ENCODE data around the gene PDZD2.

The PDZD2 gene

DNA sequence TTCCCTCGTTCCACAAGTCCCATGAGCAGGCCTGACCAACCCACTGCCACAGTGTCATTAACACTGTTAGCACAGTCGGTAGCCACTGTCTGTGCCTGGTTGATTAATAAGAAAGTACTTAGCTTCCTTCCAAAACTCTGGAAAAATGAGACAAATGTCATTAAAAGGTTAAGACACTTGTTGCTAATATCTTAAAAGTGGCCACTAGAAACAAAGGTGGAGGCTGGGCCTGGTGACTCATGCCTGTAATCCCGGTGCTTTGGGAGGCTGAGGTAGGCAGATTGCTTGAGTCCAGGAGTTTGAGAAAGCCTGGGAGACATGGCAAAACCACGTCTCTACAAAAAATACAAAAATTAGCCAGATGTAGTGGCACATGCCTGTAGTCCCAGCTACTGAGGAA, 194.0 kb downstream of the PDZD2 start:
- no peak for DNase-seq

GRCh38 chr5:31833710-31834109, 194.8 kb downstream of the PDZD2 start:
- no peak for DNase-seq

GRCh38 chr5:31844622-31845345, 205.9 kb downstream of the PDZD2 start:
- no peak for DNase-seq

GRCh38 chr5:31845361-31845760, 206.4 kb downstream of the PDZD2 start:
- no peak for DNase-seq

GRCh38 chr5:31846934-31847333, 208.0 kb downstream of the PDZD2 start:
- no peak for DNase-seq

- DNase-seq: no peak
These were observed 208.4 kb downstream of the PDZD2 start for GRCh38 chr5:31847354-31847753.

DNA sequence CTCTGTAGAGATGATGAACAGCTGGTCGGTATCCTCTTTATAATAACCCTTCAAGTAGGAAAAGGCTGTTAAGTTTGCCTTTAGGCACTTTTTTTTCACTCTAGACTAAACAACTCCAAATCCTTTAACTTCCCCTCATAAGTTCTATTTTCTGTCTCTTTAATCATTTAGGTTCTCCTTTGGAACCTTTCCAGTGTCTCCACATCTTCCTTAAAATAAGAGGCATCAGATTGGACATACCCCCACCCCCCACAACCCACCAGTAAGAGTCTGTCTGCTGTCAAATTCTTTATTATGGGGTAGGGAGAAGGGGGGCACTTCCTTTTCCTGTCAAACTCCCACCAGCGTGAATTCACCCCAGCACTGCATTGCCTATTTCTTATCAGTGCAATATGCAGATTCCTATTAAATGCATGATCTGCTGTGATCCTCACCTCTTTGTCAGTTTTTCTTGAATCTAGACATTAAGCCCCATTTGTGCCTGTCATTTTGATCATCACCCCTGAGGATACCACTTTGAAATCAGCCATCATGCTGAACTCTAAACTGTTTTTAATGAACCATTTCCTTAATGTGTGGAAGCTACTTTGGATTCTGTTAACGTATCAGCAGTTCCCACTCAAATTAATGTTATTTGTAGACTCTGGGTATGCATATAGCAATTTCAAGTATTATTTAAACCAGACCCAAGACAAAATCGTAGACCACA, 212.2 kb downstream of the PDZD2 start:
- no peak for DNase-seq

- peak; percentile 22 to 54 for DNase-seq
These were observed 214.6 kb downstream of the PDZD2 start for GRCh38 chr5:31853398-31854135.

GRCh38 chr5:31854181-31855133, 215.5 kb downstream of the PDZD2 start:
- peak; percentile 47 to 71 for DNase-seq

DNA sequence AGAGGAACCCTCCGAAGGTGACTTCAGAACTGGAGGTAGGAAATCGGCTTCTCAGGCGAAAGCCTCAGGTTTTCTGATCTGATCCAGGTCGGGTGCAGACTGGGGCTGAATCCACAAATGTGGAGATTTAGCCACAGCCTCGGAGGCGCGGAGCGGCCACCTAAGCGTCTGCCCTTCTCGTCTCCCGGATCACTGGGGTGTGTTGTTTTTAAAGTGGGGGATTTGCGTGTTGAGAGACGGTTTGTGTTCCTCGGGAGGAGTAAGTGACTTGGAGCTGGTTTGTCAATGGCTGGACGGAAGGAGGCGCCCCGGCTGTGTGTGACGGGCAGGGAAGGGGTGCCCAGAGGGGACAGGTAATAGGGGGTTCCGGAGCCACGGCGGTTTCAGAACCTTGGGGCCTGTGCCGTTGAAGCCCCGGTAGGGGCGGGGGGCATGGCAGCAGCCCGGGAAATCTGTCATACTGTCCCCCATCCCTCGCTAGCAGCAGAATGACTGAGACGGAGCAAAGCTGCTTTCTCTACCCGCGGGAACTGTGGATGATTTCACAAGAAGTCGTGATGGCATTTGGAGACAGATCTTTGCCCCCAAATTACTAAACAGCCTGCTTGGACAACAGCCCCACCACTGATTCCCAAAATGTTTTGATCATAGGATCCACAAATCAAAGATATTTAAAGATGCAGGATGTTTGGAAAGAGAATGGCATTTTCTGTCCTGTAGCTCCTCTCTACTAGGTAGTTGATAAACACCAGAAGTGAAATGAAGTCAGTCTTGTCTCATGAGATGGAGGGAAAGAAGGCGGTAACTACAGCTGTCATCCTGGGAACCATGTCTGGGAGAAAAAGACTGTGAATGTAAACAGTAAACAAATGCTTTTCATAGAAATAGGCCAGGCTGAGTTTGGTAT, 216.5 kb downstream of the PDZD2 start:
- no peak for DNase-seq

DNA sequence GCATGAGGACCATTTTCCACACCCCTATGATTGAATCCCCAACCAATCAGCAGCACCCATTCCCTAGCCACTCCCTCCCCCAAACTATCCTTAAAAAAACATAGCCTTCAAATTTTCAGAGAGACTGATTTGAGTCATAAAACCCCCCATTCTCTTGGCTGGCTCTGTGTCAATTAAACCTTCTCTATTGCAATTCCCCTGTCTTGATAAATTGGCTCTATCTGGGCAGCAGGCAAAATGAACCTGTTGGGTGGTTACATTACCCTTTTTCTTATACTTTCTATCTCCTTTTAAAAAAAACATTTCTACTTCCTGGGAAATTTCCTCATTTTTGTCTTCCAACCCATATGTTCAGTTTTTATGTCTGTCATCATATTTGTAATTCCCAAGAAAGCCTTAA, 220.2 kb downstream of the PDZD2 start:
- DNase-seq: no peak

GRCh38 chr5:31860278-31860677, 221.3 kb downstream of the PDZD2 start:
- no peak for DNase-seq

GRCh38 chr5:31860726-31861433, 221.9 kb downstream of the PDZD2 start:
- no peak for DNase-seq

DNA sequence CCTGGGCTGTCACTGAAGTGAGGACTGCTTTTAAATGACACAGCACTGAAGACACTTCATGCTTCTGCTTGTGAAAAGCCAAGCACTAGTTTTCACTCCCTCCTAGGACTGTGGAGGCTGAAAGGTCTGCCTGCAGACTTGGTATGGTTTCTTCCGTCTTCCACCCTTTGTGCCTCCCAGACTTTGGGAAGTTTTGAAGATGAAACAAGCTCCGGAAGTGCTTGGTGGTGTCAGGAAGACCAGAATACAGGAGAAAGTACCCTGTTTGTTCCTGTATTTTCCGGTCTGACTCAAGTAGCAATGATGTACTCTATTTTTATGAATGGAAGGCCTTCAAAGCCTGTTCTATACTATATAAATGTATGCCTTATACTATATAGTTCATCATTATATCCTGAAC, 222.7 kb downstream of the PDZD2 start:
- no peak for DNase-seq

- DNase-seq: no peak
These were observed 225.1 kb downstream of the PDZD2 start for GRCh38 chr5:31863991-31864411.

DNA sequence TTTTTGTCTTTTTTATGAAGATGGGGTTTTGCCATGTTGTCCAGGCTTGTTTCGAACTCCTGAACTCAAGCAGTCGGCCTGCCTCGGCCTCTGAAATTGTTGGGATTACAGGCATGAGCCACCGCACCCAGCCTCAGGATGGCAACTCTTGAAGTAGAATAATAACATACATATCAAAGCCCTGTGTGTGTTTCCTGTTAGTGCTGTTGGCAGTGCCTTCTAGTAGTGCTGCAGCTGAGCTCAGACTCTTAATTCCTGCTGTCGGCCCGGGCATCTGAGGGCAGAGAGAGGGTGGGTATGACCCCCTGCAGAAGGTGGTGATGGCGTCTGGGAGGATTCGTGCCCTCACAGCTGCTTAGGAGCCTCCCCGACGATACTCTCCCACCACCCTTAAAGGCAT, 227.2 kb downstream of the PDZD2 start:
- DNase-seq: no peak

GRCh38 chr5:31867219-31867618, 228.3 kb downstream of the PDZD2 start:
- no peak for DNase-seq

- no peak for DNase-seq
These were observed 241.5 kb downstream of the PDZD2 start for GRCh38 chr5:31880449-31880848.

DNA sequence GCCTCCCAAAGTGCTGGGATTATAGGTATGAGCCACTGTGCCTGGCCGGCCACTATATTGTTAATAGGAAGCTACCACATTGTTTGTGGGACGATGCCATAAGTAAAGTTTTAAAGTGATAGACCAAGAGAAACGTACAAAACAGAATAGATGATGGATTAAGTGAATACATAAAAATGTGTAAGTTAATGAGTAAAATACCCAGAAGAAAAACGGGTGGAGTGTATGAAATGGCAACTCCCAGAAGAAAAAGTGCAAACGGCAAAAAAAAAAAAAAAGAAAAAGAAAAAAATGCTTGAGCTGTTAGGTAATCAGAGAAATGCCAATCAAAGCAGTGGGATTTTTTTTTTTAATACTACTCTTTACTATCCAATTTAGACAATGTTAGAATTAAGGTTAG, 246.0 kb downstream of the PDZD2 start:
- no peak for DNase-seq

GRCh38 chr5:31886206-31886605, 247.3 kb downstream of the PDZD2 start:
- no peak for DNase-seq

- no peak for DNase-seq
These were observed 248.6 kb downstream of the PDZD2 start for GRCh38 chr5:31887556-31887955.
